ENCODE measurements around the gene PXMP2. TPM values are rescaled to one million over a fixed set of nuclear protein-coding genes. Genes with fewer than 3 reads are reported as not detected.
A peak's percentile ranks its signal among the peaks of the same experiment; 100 is the strongest.
"Not testable (repeated sequence)": the region's sequence is repeated elsewhere in the genome, so short reads cannot be mapped to it uniquely, and the experiment has no call there.

The PXMP2 gene
- total RNA-seq, 2 donors from 2014 or later, result 3.0 to 3.1 TPM

GRCh38 chr12:132741620-132742019, 54.2 kb downstream of the PXMP2 start:
- Mint-ChIP-seq H3K4me3 (no peak overlapping the region), H3K36me3 (ENCODE audit: low read depth) (peaks cover 8% of the 10 kb centered on the region), H3K27me3 (no peaks in the 10 kb centered on the region), H3K27ac (no peak overlapping the region), H3K4me1 (peaks cover 8% of the 10 kb centered on the region)
- H3K9me3 ChIP-seq (ENCODE audit: control insufficient read depth, low read length, poor library complexity, severe bottlenecking), result no peaks in the 10 kb centered on the region
- no peak for DNase-seq
- no peak for ATAC-seq

- Mint-ChIP-seq H3K4me3 (no peak overlapping the region), H3K27me3 (no peaks in the 10 kb centered on the region), H3K36me3 (ENCODE audit: low read depth) (peaks cover 6% of the 10 kb centered on the region), H3K27ac (no peak overlapping the region), H3K4me1 (peaks cover 6% of the 10 kb centered on the region)
- DNase-seq (no peak), ATAC-seq (no peak)
- no peaks in the 10 kb centered on the region for H3K9me3 ChIP-seq (ENCODE audit: control insufficient read depth, low read length, poor library complexity, severe bottlenecking)
Measured at GRCh38 chr12:132743831-132744230, 56.4 kb downstream of the PXMP2 start.

GRCh38 chr12:132746613-132747012, 59.2 kb downstream of the PXMP2 start:
- Mint-ChIP-seq H3K27me3 (no peaks in the 10 kb centered on the region), H3K4me1 (peaks cover 4% of the 10 kb centered on the region)

GRCh38 chr12:132747395-132747794, 60.0 kb downstream of the PXMP2 start:
- no peak overlapping the region for H3K4me3 Mint-ChIP-seq
- no peak for ATAC-seq
- H3K27ac Mint-ChIP-seq, result peak overlapping the region; percentile 62
- DNase-seq, result no peak
- peaks cover 6% of the 10 kb centered on the region for H3K36me3 Mint-ChIP-seq (ENCODE audit: low read depth)
- H3K4me1 Mint-ChIP-seq, result peaks cover 4% of the 10 kb centered on the region
- H3K27me3 Mint-ChIP-seq, result no peaks in the 10 kb centered on the region
- H3K9me3 ChIP-seq (ENCODE audit: control insufficient read depth, low read length, poor library complexity, severe bottlenecking), result no peaks in the 10 kb centered on the region

More at GRCh38 chr12:132746613-132747012, 59.2 kb downstream of the PXMP2 start:
- no peak for ATAC-seq
- no peaks in the 10 kb centered on the region for H3K9me3 ChIP-seq (ENCODE audit: control insufficient read depth, low read length, poor library complexity, severe bottlenecking)
- H3K4me3 Mint-ChIP-seq, result no peak overlapping the region
- peaks cover 6% of the 10 kb centered on the region for H3K36me3 Mint-ChIP-seq (ENCODE audit: low read depth)
- no peak overlapping the region for H3K27ac Mint-ChIP-seq
- no peak for DNase-seq

- peaks cover 4% of the 10 kb centered on the region for H3K4me1 Mint-ChIP-seq
- no peaks in the 10 kb centered on the region for H3K9me3 ChIP-seq (ENCODE audit: control insufficient read depth, low read length, poor library complexity, severe bottlenecking)
- H3K4me3 Mint-ChIP-seq, result no peak overlapping the region
- H3K27me3 Mint-ChIP-seq, result no peaks in the 10 kb centered on the region
- H3K27ac Mint-ChIP-seq, result peak overlapping the region; percentile 62
- H3K36me3 Mint-ChIP-seq (ENCODE audit: low read depth), result peaks cover 2% of the 10 kb centered on the region
- DNase-seq (no peak), ATAC-seq (no peak)
Measured at GRCh38 chr12:132747896-132748295, 60.5 kb downstream of the PXMP2 start.

- Mint-ChIP-seq H3K27ac (peak overlapping the region; percentile 62), H3K36me3 (ENCODE audit: low read depth) (peaks cover 2% of the 10 kb centered on the region), H3K4me3 (no peak overlapping the region), H3K4me1 (peaks cover 4% of the 10 kb centered on the region), H3K27me3 (no peaks in the 10 kb centered on the region)
- DNase-seq, result no peak
- H3K9me3 ChIP-seq (ENCODE audit: control insufficient read depth, low read length, poor library complexity, severe bottlenecking), result no peaks in the 10 kb centered on the region
- ATAC-seq, result no peak
Measured at GRCh38 chr12:132748319-132748718, 60.9 kb downstream of the PXMP2 start.

- H3K27me3 Mint-ChIP-seq; ATAC-seq; H3K9me3 ChIP-seq (ENCODE audit: control insufficient read depth, low read length, poor library complexity, severe bottlenecking); H3K27ac Mint-ChIP-seq; H3K4me3 Mint-ChIP-seq; H3K4me1 Mint-ChIP-seq; H3K36me3 Mint-ChIP-seq (ENCODE audit: low read depth); DNase-seq: not testable (repeated sequence)
Measured at GRCh38 chr12:132753670-132754069, 66.3 kb downstream of the PXMP2 start.

GRCh38 chr12:132754160-132754932, 67.0 kb downstream of the PXMP2 start:
- H3K9me3 ChIP-seq (ENCODE audit: control insufficient read depth, low read length, poor library complexity, severe bottlenecking), result no peaks in the 10 kb centered on the region
- H3K36me3 Mint-ChIP-seq (ENCODE audit: low read depth), result no peaks in the 10 kb centered on the region
- no peaks in the 10 kb centered on the region for H3K27me3 Mint-ChIP-seq
- no peak for ATAC-seq
- no peak for DNase-seq
- H3K4me3 Mint-ChIP-seq, result no peak overlapping the region
- peaks cover 5% of the 10 kb centered on the region for H3K4me1 Mint-ChIP-seq
- no peak overlapping the region for H3K27ac Mint-ChIP-seq

Other genes with a start within 250 kb of the PXMP2 start
- 10 to 100 TPM; 79.3 to 86.3 TPM for gene FBRSL1, start 197.4 kb upstream of the PXMP2 start, total RNA-seq
- not detected for gene LRCOL1, start 77.0 kb upstream of the PXMP2 start, total RNA-seq
- not detected for gene P2RX2, start 68.8 kb upstream of the PXMP2 start, total RNA-seq
- 10 to 100 TPM; 50.4 to 54.7 TPM for gene POLE, start 245 bp upstream of the PXMP2 start, total RNA-seq
- 10 to 100 TPM; 19.6 to 23.8 TPM for gene PGAM5, start 23.3 kb downstream of the PXMP2 start, total RNA-seq
- gene ANKLE2, start 74.2 kb downstream of the PXMP2 start, total RNA-seq, result 10 to 100 TPM; 82.4 to 84.2 TPM
- gene GOLGA3, start 141.3 kb downstream of the PXMP2 start, total RNA-seq, result 10 to 100 TPM; 44.0 to 45.4 TPM
- gene CHFR, start 200.0 kb downstream of the PXMP2 start, total RNA-seq, result 10 to 100 TPM; 91.5 to 94.5 TPM

Measured in T-helper 17 cell (primary cell).